ENCODE measurements around the gene RARG. TPM values are rescaled to one million over a fixed set of nuclear protein-coding genes. Genes with fewer than 3 reads are reported as not detected.

The RARG gene
- total RNA-seq, result 6.6 TPM

GRCh38 chr12:53231921-53232645 is at the start of gene RARG:
TSS of gene RARG (minus strand) at chr12:53232209. CDS start at chr12:53227545, 4,664 bp downstream.
- Histone ChIP-seq H3K4me1 (ENCODE audit: insufficient read depth, low read length) (peaks cover 42% of the 10 kb centered on the region), H3K4me3 (ENCODE audit: low read length) (peak within 1 kb of the TSS; percentile 35), H3K27me3 (ENCODE audit: insufficient read depth, low read length) (no peaks in the 10 kb centered on the region), H3K9me3 (ENCODE audit: low read depth, low read length) (no peaks in the 10 kb centered on the region)

DNA sequence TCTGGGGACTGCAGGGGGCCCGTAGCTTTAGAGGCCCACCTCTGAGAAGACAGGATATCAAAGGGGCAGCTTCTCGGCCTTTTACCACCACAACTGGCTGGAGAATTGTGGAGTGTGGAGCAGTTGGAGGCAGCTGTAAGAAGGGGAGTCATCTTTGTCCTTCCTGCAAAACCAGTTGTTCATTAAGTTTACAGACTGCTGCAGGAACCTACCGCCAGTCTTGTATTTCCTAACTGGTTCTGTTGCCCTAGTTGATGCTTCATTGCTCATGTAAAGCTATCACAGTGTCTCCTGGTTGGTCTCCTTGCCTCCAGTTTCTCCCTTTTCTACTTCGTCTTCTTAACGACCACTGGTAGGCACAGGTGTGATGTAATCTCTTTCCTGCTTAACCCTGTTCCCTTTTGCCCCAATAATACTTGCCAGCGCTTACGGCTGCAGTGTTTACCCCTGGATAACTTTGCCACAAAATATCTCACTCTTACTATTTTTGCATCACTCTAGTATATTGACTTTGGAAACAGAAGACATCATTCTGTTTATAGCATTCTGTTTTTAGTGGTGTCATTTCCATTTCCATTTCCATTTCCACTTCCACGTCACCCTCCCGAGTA is 48.0 kb upstream of the RARG start:
- no peaks in the 10 kb centered on the region for H3K27me3 ChIP-seq (ENCODE audit: insufficient read depth, low read length)
- H3K4me1 ChIP-seq (ENCODE audit: insufficient read depth, low read length), result no peaks in the 10 kb centered on the region
- no peaks in the 10 kb centered on the region for H3K9me3 ChIP-seq (ENCODE audit: low read depth, low read length)
- no peak overlapping the region for H3K4me3 ChIP-seq (ENCODE audit: low read length)

DNA sequence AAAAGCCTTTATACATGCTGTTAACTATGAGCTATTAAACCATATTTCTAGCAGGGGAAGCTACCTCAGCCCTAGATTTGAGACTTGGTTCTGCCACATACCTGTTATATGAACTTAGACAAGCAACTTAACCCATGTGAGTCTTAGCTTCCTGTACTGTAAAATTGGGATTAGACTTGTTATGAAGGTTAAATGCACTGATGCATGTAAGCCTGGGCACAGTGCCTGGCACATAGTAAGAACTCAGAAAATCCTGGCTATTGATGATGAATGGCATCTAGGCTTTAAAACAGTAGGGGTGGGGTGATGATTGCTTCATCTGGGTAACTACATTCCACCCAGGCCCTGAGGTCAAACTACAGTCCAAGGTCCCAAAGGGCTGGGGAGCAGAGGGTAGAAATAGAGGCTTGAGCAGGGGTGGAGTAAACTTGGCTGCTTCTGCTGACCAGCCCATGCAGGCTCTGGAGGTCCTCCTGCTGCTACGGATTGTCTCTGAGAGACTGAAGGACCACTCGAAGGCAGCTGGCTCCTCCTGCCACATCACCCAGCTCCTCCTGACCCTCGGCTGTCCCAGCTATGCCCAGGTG is 47.4 kb upstream of the RARG start:
- no peak overlapping the region for H3K4me3 ChIP-seq (ENCODE audit: low read length)
- H3K4me1 ChIP-seq (ENCODE audit: insufficient read depth, low read length), result no peaks in the 10 kb centered on the region
- no peaks in the 10 kb centered on the region for H3K9me3 ChIP-seq (ENCODE audit: low read depth, low read length)
- H3K27me3 ChIP-seq (ENCODE audit: insufficient read depth, low read length), result no peaks in the 10 kb centered on the region

- Histone ChIP-seq H3K4me1 (ENCODE audit: insufficient read depth, low read length) (no peaks in the 10 kb centered on the region), H3K27me3 (ENCODE audit: insufficient read depth, low read length) (no peaks in the 10 kb centered on the region), H3K9me3 (ENCODE audit: low read depth, low read length) (no peaks in the 10 kb centered on the region), H3K4me3 (ENCODE audit: low read length) (no peak overlapping the region)
Measured at GRCh38 chr12:53277981-53278380, 46.0 kb upstream of the RARG start.

DNA sequence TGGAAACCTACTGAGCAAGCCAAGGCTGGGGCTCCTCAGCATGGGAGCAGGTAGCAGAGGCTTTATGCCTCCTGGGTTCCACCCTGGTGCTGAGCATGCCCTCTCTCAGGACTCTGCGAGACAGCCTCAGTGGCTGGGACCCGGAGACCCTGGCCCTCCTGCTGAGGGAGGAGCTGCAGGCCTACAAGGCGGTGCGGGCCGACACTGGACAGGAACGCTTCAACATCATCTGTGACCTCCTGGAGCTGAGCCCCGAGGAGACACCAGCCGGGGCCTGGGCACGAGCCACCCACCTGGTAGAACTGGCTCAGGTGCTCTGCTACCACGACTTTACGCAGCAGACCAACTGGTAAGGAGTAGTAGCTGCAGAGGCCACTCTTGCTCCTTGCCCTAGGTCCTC is 44.5 kb upstream of the RARG start:
- H3K27me3 ChIP-seq (ENCODE audit: insufficient read depth, low read length), result no peaks in the 10 kb centered on the region
- H3K4me3 ChIP-seq (ENCODE audit: low read length), result no peak overlapping the region
- no peaks in the 10 kb centered on the region for H3K4me1 ChIP-seq (ENCODE audit: insufficient read depth, low read length)
- H3K9me3 ChIP-seq (ENCODE audit: low read depth, low read length), result no peaks in the 10 kb centered on the region

DNA sequence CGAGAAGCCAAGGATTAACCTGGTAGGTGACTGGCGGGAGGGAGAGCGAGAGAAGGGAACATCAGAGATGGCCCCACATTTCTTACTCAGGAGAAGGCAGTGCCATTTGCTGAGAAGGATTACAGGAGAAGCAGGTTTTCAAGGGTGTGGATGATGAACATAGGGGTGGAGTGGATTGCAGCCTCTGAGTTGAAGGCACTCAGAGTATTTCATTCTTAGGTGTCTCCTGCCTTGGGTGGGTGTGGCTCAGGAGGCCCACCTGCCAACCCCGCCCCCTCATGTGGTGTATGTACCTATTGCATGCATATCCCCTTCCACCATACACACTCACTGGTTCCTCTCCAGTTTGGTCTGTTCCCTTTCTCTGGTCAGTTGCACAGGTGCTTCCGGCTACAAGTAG is 42.4 kb upstream of the RARG start:
- H3K4me1 ChIP-seq (ENCODE audit: insufficient read depth, low read length), result peaks cover 9% of the 10 kb centered on the region
- no peaks in the 10 kb centered on the region for H3K27me3 ChIP-seq (ENCODE audit: insufficient read depth, low read length)

DNA sequence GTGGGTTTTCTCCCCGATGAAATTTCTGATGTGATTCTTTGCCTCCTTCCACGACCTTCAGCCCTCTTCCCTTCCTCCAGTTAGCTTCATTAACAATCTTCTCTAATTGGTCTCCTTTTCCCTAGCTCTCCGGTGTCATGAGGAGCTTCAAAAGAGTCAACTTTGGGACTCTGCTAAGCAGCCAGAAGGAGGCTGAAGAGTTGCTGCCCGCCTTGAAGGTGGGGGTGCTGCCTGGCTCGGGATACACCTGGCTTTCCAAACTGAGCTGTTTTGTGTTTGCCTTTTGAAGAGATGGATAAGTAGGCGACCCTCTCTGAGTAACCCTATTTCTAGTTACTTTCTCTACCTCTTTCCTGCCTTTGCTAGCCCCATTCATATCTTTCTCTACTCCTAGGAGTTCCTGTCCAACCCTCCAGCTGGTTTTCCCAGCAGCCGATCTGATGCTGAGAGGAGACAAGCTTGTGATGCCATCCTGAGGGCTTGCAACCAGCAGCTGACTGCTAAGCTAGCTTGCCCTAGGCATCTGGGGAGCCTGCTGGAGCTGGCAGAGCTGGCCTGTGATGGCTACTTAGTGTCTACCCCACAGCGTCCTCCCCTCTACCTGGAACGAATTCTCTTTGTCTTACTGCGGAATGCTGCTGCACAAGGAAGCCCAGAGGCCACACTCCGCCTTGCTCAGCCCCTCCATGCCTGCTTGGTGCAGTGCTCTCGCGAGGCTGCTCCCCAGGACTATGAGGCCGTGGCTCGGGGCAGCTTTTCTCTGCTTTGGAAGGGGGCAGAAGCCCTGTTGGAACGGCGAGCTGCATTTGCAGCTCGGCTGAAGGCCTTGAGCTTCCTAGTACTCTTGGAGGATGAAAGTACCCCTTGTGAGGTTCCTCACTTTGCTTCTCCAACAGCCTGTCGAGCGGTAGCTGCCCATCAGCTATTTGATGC is 36.9 kb upstream of the RARG start:
- Histone ChIP-seq H3K27me3 (ENCODE audit: insufficient read depth, low read length) (no peaks in the 10 kb centered on the region), H3K9me3 (ENCODE audit: low read depth, low read length) (no peaks in the 10 kb centered on the region), H3K4me3 (ENCODE audit: low read length) (peak overlapping the region; percentile 50), H3K4me1 (ENCODE audit: insufficient read depth, low read length) (peaks cover 30% of the 10 kb centered on the region)

More for the DNA sequence above, 42.4 kb upstream of the RARG start:
- H3K4me3 ChIP-seq (ENCODE audit: low read length), result no peak overlapping the region
- H3K9me3 ChIP-seq (ENCODE audit: low read depth, low read length), result no peaks in the 10 kb centered on the region

GRCh38 chr12:53267999-53268629 is 36.1 kb upstream of the RARG start, which contains the start of gene ESPL1:
TSS of gene ESPL1 (plus strand) at chr12:53268299. CDS start at chr12:53268767, 468 bp downstream.
- H3K4me3 ChIP-seq (ENCODE audit: low read length), result peak within 1 kb of the TSS; percentile 50
- H3K4me1 ChIP-seq (ENCODE audit: insufficient read depth, low read length), result peaks cover 30% of the 10 kb centered on the region
- no peaks in the 10 kb centered on the region for H3K27me3 ChIP-seq (ENCODE audit: insufficient read depth, low read length)
- H3K9me3 ChIP-seq (ENCODE audit: low read depth, low read length), result no peaks in the 10 kb centered on the region

DNA sequence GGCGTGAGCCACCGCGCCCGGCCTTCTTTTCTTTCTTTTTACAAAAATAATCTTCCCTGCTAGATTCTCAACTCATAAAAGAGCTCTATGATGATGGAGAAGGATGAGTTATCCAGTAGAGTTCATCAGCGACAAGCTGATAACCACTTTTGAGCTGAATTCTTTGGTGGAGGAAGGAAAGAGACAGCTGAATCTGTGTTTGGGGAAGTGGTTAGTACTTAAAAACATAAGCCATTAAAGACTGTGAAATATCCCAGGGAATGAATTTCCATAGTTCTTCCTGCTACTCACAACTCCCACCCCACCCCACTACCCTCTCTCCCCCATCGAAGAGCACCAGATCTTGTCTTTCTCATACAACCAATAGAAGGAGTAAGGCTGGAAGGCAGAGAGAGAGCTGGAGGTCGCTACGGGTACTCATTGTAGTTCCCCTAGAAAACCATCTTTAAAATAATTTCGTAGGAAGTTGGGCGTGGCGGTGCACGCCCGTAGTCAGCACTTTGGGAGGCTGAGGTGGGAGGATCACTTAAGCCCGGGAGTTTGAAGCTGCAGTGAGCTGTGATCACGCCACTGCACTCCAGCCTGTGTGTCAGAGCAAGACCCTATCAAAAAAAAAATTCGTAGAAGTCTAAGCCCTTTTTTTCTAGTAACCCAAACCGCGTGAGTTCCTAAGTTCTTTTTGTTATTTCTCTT is 35.4 kb upstream of the RARG start:
- Histone ChIP-seq H3K9me3 (ENCODE audit: low read depth, low read length) (no peaks in the 10 kb centered on the region), H3K4me3 (ENCODE audit: low read length) (peak overlapping the region; percentile 50), H3K4me1 (ENCODE audit: insufficient read depth, low read length) (peaks cover 30% of the 10 kb centered on the region), H3K27me3 (ENCODE audit: insufficient read depth, low read length) (no peaks in the 10 kb centered on the region)

DNA sequence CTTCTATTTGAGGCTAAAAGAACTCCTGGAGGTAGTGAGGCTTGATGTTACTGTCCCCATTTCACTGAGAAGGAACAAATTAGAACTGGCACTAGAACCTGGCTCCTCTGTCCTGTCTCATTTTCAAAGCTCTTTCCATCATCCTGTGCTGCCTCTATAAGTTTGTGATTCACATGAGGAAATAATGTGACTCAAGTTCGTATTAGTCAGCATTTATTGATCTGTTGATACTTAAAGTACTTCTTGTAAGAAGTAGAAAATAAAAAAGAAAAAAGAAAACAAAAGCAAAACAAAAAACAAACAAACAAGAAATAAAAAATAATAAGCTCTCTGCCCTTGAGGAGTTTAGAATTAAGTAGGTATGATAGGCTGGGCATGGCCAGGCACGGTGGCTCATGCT is 33.8 kb upstream of the RARG start:
- Histone ChIP-seq H3K27me3 (ENCODE audit: insufficient read depth, low read length) (no peaks in the 10 kb centered on the region), H3K4me1 (ENCODE audit: insufficient read depth, low read length) (peaks cover 30% of the 10 kb centered on the region), H3K4me3 (ENCODE audit: low read length) (no peak overlapping the region), H3K9me3 (ENCODE audit: low read depth, low read length) (no peaks in the 10 kb centered on the region)

GRCh38 chr12:53259891-53260290 is 27.9 kb upstream of the RARG start:
- H3K9me3 ChIP-seq (ENCODE audit: low read depth, low read length), result no peaks in the 10 kb centered on the region
- peaks cover 23% of the 10 kb centered on the region for H3K4me1 ChIP-seq (ENCODE audit: insufficient read depth, low read length)
- H3K27me3 ChIP-seq (ENCODE audit: insufficient read depth, low read length), result no peaks in the 10 kb centered on the region
- no peak overlapping the region for H3K4me3 ChIP-seq (ENCODE audit: low read length)

DNA sequence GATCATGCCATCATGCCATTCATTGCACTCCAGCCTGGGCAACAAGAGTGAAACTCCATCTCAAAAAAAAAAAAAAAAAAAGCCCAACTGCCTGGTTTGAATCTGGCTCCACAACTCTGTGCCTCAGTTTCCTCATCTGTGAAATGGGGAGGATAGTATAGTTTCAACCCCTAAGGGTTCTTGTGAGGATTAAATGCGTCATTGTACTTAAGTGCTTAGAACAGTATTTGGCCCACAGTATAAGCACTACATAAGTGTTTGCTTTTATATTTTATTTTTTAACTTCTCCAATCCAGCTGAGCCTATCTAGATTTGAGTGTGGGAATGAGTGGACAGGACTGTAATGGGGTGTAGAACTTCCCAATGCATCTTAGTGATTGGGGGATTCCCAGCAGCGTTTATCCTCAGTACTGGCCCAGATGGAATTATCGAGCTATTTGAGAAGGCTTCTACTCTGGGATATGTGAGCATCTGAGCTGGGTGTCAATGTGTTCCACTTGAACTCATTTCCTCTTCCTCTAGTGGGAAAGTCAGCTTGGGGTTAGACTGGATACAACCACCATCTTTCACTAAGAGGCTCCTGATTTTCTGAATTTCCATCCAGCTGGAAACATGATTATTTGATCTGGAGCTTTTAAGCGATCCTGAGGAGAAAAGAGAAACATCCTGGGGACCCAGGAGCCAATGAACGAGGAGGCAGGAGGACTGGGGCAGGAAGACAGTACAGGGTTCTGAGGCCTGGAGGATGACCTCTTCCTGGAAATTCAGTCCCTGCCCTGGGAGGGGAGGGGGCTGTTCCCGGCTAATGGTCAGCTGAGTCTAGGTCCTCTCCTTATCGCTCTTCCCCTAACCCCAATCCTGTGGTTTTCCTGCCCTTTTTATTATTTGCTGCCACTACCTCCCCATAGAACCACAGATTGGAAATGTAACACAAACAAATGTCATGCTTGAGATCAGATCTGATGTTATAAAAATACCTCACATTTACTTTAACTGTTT is 26.8 kb upstream of the RARG start:
- Histone ChIP-seq H3K9me3 (ENCODE audit: low read depth, low read length) (no peaks in the 10 kb centered on the region), H3K4me1 (ENCODE audit: insufficient read depth, low read length) (peaks cover 30% of the 10 kb centered on the region), H3K27me3 (ENCODE audit: insufficient read depth, low read length) (no peaks in the 10 kb centered on the region), H3K4me3 (ENCODE audit: low read length) (no peak overlapping the region)

GRCh38 chr12:53255996-53256395 is 24.0 kb upstream of the RARG start:
- no peaks in the 10 kb centered on the region for H3K9me3 ChIP-seq (ENCODE audit: low read depth, low read length)
- H3K27me3 ChIP-seq (ENCODE audit: insufficient read depth, low read length), result no peaks in the 10 kb centered on the region
- H3K4me3 ChIP-seq (ENCODE audit: low read length), result no peak overlapping the region
- H3K4me1 ChIP-seq (ENCODE audit: insufficient read depth, low read length), result peaks cover 52% of the 10 kb centered on the region
